Immature natural killer cell (primary cell): ENCODE results near the gene PPP1R12C. TPM values are rescaled to one million over a fixed set of nuclear protein-coding genes. Genes with fewer than 3 reads are reported as not detected.

Experiments used
- DNase-seq, 3 donors: peaks; one replicate each; pipeline ENCODE4 v3.0.0; 2022; ENCODE audit warnings: mixed read lengths in 1 of 3
- H3K27ac Mint-ChIP-seq, 6 donors: one replicate each; pipeline ENCODE4 v1.8.0; 2020; ENCODE audit warnings: mixed read lengths in 6 of 6, mild to moderate bottlenecking in 5 of 6, inconsistent platforms in 4 of 6, moderate library complexity in 3 of 6
- H3K27me3 Mint-ChIP-seq, 3 donors: one replicate each; pipeline ENCODE4 v1.8.0; 2020 to 2021; ENCODE audit warnings: low read depth in 3 of 3, mild to moderate bottlenecking in 3 of 3, mixed read lengths in 3 of 3, moderate library complexity in 3 of 3, inconsistent platforms in 1 of 3
- H3K36me3 Mint-ChIP-seq, 3 donors: one replicate each; pipeline ENCODE4 v1.8.0; 2020; ENCODE audit warnings: mixed read lengths in 3 of 3, inconsistent platforms in 2 of 3, mild to moderate bottlenecking in 2 of 3
- H3K4me1 Mint-ChIP-seq, 2 donors: one replicate each; pipeline ENCODE4 v1.8.0; 2020; ENCODE audit warnings: inconsistent platforms in 2 of 2, mild to moderate bottlenecking in 2 of 2, mixed read lengths in 2 of 2, moderate library complexity in 1 of 2
- H3K4me3 Mint-ChIP-seq, 5 donors: one replicate each; pipeline ENCODE4 v1.8.0; 2020; ENCODE audit warnings: mild to moderate bottlenecking in 5 of 5, mixed read lengths in 5 of 5, inconsistent platforms in 3 of 5, moderate library complexity in 3 of 5
- H3K9me3 Mint-ChIP-seq, 6 donors: one replicate each; pipeline ENCODE4 v1.8.0; 2020; ENCODE audit warnings: mild to moderate bottlenecking in 6 of 6, mixed read lengths in 6 of 6, inconsistent platforms in 4 of 6, moderate library complexity in 3 of 6
- polyA plus RNA-seq, 3 donors: library from polyadenylated mRNA; unstranded; fragments of 300-500 nt; fragmentation: Illumina TruSeq; gene quantifications; one replicate each; pipeline ENCODE4 v1.2.3, GENCODE V29; 2021

Gene PPP1R12C
- polyA plus RNA-seq, 3 donors from 2014 or later: 0.63 to 8.5 (median 3.5) TPM

- DNase-seq: peak; percentile 54 to 63 (median 56)
- H3K4me1 Mint-ChIP-seq: peaks cover 25 to 31% of the 10 kb centered on the region in 2 donors
- no peaks in the 10 kb centered on the region for H3K9me3 Mint-ChIP-seq
- H3K4me3 Mint-ChIP-seq: peak overlapping the region; percentile 63 to 83 (median 77)
- H3K36me3 Mint-ChIP-seq: peaks cover 0 to 17% (median 0%) of the 10 kb centered on the region in 3 donors
- peaks cover 12 to 25% (median 23%) of the 10 kb centered on the region in 3 donors for H3K27me3 Mint-ChIP-seq
- no peak overlapping the region for H3K27ac Mint-ChIP-seq
Observed at GRCh38 chr19:55086730-55087541, 30.5 kb downstream of the PPP1R12C start.

GRCh38 chr19:55085923-55086715 lies 31.3 kb downstream of the PPP1R12C start:
- H3K27ac Mint-ChIP-seq: no peak overlapping the region
- peak overlapping the region; percentile 21 to 51 (median 34) for H3K4me3 Mint-ChIP-seq
- no peaks in the 10 kb centered on the region for H3K9me3 Mint-ChIP-seq
- H3K27me3 Mint-ChIP-seq: peaks cover 12 to 26% (median 25%) of the 10 kb centered on the region in 3 donors
- H3K36me3 Mint-ChIP-seq: peaks cover 0 to 17% (median 0%) of the 10 kb centered on the region in 3 donors
- DNase-seq: no peak
- H3K4me1 Mint-ChIP-seq: peaks cover 27 to 31% of the 10 kb centered on the region in 2 donors

DNA sequence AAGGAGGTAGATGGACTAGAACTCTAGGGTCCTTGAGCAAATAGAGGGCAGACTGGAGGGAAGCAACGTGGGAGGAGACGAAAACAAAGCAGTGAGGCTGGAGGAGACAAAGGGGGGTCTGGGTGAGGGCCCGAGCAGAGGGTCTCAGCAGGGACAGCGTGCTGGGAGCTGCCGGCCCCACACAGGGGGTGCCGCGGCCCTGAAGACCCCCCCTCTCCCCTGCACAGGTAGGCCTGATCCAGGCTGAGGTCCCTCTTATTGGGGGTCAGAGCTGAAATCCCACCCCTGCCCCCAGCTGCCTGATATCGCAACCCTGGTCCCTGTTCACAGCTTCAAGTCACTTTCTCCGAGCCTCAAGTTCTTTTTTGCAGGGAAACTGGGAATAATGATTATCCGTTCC lies 33.0 kb downstream of the PPP1R12C start:
- no peak for DNase-seq
- H3K27me3 Mint-ChIP-seq: peaks cover 14 to 33% (median 27%) of the 10 kb centered on the region in 3 donors
- no peaks in the 10 kb centered on the region for H3K9me3 Mint-ChIP-seq
- peaks cover 0 to 6% (median 0%) of the 10 kb centered on the region in 3 donors for H3K36me3 Mint-ChIP-seq
- peak overlapping the region in 1 of 6 donors; percentile 28 for H3K27ac Mint-ChIP-seq
- peaks cover 41 to 46% of the 10 kb centered on the region in 2 donors for H3K4me1 Mint-ChIP-seq
- H3K4me3 Mint-ChIP-seq: peak overlapping the region in 2 of 5 donors; percentile 17 to 39

- DNase-seq: no peak
- peaks cover 43% of the 10 kb centered on the region in 2 donors for H3K4me1 Mint-ChIP-seq
- peak overlapping the region in 4 of 5 donors; percentile 33 to 91 (median 86) for H3K4me3 Mint-ChIP-seq
- H3K36me3 Mint-ChIP-seq: no peaks in the 10 kb centered on the region
- H3K27me3 Mint-ChIP-seq: peaks cover 13 to 28% (median 24%) of the 10 kb centered on the region in 3 donors
- H3K27ac Mint-ChIP-seq: no peak overlapping the region
- H3K9me3 Mint-ChIP-seq: no peaks in the 10 kb centered on the region
Observed at GRCh38 chr19:55083004-55083850, 34.2 kb downstream of the PPP1R12C start.

DNA sequence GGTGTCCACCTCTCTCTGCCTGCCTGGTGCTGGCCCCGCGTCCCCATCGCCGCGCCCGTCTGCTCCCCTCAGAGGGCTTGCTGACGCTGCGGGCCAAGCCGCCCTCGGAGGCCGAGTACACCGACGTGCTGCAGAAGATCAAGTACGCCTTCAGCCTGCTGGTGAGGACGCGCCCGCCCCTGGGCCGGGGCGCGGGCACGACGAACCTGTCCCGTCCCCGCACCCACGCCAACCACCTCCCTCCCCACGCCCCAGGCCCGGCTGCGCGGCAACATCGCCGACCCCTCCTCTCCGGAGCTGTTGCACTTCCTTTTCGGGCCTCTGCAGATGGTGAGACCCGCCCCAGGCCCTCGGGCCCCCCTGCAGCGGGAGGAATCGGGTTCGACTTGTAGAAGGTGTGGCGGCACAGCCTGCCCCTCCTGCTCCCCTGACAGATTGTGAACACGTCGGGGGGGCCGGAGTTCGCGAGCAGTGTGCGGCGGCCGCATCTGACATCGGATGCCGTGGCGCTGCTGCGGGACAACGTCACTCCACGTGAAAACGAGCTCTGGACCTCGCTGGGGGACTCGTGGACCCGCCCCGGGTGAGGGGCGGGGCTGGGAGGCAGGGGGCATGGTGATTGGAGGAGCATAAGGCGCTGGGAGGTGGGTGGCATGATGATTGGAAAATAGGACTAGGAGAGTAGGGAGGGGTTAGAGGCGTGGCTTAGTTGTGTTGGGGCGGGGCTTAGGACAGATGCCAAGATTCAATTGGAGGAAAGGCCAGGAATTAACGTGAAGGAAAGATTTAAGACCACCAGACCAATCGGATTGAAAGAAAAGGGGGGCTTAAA lies 35.2 kb downstream of the PPP1R12C start:
- no peaks in the 10 kb centered on the region for H3K9me3 Mint-ChIP-seq
- H3K4me3 Mint-ChIP-seq: peak overlapping the region; percentile 84 to 91 (median 89)
- H3K27ac Mint-ChIP-seq: peak overlapping the region in 5 of 6 donors; percentile 53 to 88 (median 76)
- H3K36me3 Mint-ChIP-seq: no peaks in the 10 kb centered on the region
- peaks cover 33% of the 10 kb centered on the region in 2 donors for H3K4me1 Mint-ChIP-seq
- DNase-seq: peak; percentile 61 to 68 (median 64)
- peaks cover 9 to 25% (median 16%) of the 10 kb centered on the region in 3 donors for H3K27me3 Mint-ChIP-seq

DNA sequence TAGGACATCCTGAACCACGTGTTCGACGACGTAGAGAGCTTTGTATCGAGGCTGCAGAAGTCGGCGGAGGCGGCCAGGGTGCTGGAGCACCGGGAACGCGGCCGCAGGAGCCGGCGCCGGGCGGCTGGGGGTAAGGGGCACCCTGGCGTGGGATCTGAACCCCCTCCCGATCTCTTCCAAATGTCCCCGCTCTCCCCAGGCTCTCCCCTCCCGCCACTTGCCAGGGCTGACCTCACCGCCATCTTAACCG lies 35.7 kb downstream of the PPP1R12C start:
- DNase-seq: no peak
- Mint-ChIP-seq H3K27ac (peak overlapping the region in 5 of 6 donors; percentile 66 to 93 (median 88)), H3K4me1 (peaks cover 28% of the 10 kb centered on the region in 2 donors), H3K36me3 (no peaks in the 10 kb centered on the region), H3K27me3 (peaks cover 8 to 22% (median 15%) of the 10 kb centered on the region in 3 donors), H3K9me3 (no peaks in the 10 kb centered on the region), H3K4me3 (peak overlapping the region; percentile 84 to 91 (median 89))

- Mint-ChIP-seq H3K27me3 (peaks cover 8 to 22% (median 15%) of the 10 kb centered on the region in 3 donors), H3K27ac (peak overlapping the region; percentile 29 to 93 (median 81)), H3K4me3 (peak overlapping the region; percentile 84 to 91 (median 89)), H3K9me3 (no peaks in the 10 kb centered on the region), H3K4me1 (peaks cover 28% of the 10 kb centered on the region in 2 donors), H3K36me3 (no peaks in the 10 kb centered on the region)
- peak; percentile 92 to 94 (median 93) for DNase-seq
Observed at GRCh38 chr19:55080968-55081769, 36.3 kb downstream of the PPP1R12C start.

GRCh38 chr19:55080121-55080967 lies 37.1 kb downstream of the PPP1R12C start:
- Mint-ChIP-seq H3K27ac (peak overlapping the region; percentile 29 to 93 (median 86)), H3K36me3 (no peaks in the 10 kb centered on the region), H3K4me3 (peak overlapping the region; percentile 84 to 91 (median 89)), H3K4me1 (peaks cover 28% of the 10 kb centered on the region in 2 donors), H3K9me3 (no peaks in the 10 kb centered on the region), H3K27me3 (peaks cover 8 to 19% (median 15%) of the 10 kb centered on the region in 3 donors)
- DNase-seq: peak; percentile 57 to 70 (median 62)

DNA sequence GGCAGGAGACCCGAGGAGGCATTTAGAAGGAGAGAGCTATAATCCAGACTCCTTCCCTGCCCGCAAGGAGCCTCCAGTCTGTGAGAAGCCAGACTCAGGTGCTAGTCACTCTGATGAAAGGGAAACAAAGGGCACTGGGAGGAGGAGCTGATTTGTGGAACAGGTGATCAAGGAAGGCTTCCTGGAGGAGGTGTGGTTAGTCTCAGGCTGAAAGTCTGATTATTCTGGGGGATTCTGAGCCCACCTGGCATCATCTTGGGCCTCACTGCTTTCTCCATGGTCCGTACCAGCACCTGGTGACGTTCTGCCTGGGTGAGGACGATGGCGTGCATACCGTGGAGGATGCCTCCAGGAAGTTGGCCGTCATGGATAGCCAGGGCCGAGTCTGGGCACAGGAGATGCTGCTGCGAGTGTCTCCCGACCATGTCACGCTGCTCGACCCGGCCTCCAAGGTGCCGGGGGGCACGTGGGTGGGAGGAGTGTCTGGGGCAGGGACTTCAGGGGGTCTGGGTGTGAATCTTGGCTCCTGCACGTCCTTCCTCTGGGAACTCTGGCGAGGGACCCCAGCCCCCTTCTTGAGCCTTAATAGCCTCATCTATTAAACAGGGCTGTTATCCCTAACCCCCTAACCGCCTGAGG lies 37.9 kb downstream of the PPP1R12C start:
- Mint-ChIP-seq H3K36me3 (no peaks in the 10 kb centered on the region), H3K27me3 (peaks cover 10 to 21% (median 13%) of the 10 kb centered on the region in 3 donors), H3K4me1 (peaks cover 28% of the 10 kb centered on the region in 2 donors), H3K4me3 (peak overlapping the region; percentile 84 to 91 (median 89)), H3K9me3 (no peaks in the 10 kb centered on the region), H3K27ac (peak overlapping the region in 4 of 6 donors; percentile 46 to 93 (median 74))
- no peak for DNase-seq

GRCh38 chr19:55078996-55079395 lies 38.4 kb downstream of the PPP1R12C start:
- H3K36me3 Mint-ChIP-seq: no peaks in the 10 kb centered on the region
- H3K9me3 Mint-ChIP-seq: no peaks in the 10 kb centered on the region
- H3K27ac Mint-ChIP-seq: peak overlapping the region in 2 of 6 donors; percentile 22 to 46
- no peak for DNase-seq
- peak overlapping the region in 3 of 5 donors; percentile 61 to 75 (median 70) for H3K4me3 Mint-ChIP-seq
- H3K4me1 Mint-ChIP-seq: peaks cover 28% of the 10 kb centered on the region in 2 donors
- H3K27me3 Mint-ChIP-seq: peaks cover 10 to 23% (median 11%) of the 10 kb centered on the region in 3 donors

DNA sequence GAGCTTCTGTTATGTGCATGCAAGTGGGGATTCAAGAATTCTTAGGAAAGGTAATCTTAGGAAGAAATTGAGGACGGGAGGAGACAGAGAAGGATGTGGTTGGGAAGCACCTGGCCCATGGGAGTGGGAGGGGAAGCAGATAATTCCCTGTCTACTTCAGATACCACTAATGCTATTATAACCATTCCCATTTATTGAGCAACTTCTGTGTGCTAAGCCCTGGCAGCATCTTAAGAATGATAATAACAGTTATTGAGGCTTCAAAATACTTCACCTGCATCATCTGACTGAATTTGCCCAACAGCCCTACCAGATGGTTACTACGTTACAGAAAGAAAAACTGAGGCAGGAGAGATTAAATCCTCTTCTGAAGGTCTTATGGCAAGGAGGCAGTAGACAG lies 40.3 kb downstream of the PPP1R12C start:
- peaks cover 19 to 22% of the 10 kb centered on the region in 2 donors for H3K4me1 Mint-ChIP-seq
- no peak for DNase-seq
- H3K27ac Mint-ChIP-seq: no peak overlapping the region
- no peak overlapping the region for H3K4me3 Mint-ChIP-seq
- H3K36me3 Mint-ChIP-seq: no peaks in the 10 kb centered on the region
- H3K9me3 Mint-ChIP-seq: peaks cover 0 to 5% (median 0%) of the 10 kb centered on the region in 6 donors
- peaks cover 3 to 20% (median 11%) of the 10 kb centered on the region in 3 donors for H3K27me3 Mint-ChIP-seq
